ENCODE data around the gene DEPP1. TPM values are rescaled to one million over a fixed set of nuclear protein-coding genes. Genes with fewer than 3 reads are reported as not detected.

Gene DEPP1
- total and polyA plus RNA-seq, 2 donors (not counting 1 experiment from before 2014, with no cell fraction given): not detected

DNA sequence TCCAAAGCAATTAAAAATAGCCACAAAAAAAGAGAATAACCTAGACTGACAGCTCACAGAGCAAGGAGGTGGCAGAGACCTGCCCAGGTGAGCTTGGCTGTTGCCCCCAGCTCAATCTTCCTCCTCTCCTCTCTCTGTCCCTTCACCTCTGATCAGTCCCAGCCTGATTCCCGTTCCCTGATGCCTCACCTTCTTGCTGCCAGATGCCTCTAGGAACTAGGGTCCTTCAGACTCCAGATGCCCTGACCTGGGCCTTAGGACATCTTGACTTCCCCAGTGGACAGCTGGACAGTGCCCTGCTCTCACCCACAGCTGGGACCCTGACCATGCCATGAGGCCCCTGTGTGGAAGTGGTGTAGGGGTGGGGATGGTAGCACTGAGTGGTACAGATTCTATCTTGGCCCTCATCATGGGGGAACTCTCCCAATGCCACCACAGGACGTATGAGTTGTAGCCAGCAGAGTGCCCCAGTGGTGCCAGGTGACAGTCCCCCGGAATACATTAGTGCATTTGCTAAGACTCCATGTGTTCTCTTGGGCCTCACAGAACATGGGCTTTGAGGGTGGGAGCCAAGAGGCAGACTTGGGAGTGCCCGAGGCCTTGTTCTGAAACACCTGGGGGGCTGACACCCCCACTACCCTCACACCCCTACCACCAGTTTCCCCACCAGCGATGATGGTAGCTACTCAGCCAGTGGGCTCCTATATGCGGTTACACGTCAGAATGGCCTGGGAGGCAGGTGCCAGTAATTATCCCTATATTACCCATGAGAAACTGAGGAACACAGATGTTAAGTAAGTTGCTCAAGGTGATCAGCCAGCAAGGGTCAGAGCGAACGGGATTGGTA is 2.0 kb downstream of the DEPP1 start:
- H4K20me1 ChIP-seq (ENCODE audit: control insufficient read depth, insufficient read depth, low read length, poor library complexity, severe bottlenecking): no peaks in the 10 kb centered on the region
- 77% methylated on average over 4 of the region's 9 CpGs for WGBS (ENCODE audit: insufficient coverage)

More for the DNA sequence above, 2.0 kb downstream of the DEPP1 start:
- DNase-seq: no peak
- no peak for ATAC-seq (ENCODE audit: low read depth)
- H3K4me1 ChIP-seq (ENCODE audit: control insufficient read depth in 2 of 2, insufficient read depth in 2 of 2, low read length in 2 of 2): peaks cover 20 to 37% of the 10 kb centered on the region in 2 donors
- H3K36me3 ChIP-seq (replicated peaks in 1 of 2; ENCODE audit: control extremely low read depth in 1 of 2, control insufficient read depth in 1 of 2, extremely low read depth in 1 of 2, insufficient read depth in 2 of 2, low read length in 1 of 2): no peaks in the 10 kb centered on the region
- no peaks in the 10 kb centered on the region for H3K9me3 Mint-ChIP-seq (ENCODE audit: insufficient read depth)
- intact Hi-C loops (cut with micrococcal nuclease): no loop called here
- H3K27me3 Mint-ChIP-seq: no peaks in the 10 kb centered on the region
- H3K27ac Mint-ChIP-seq: no peak overlapping the region
- peaks cover 0 to 9% (median 0%) of the 10 kb centered on the region in 4 experiments for H3K27me3 ChIP-seq (replicated peaks in 1 of 4; ENCODE audit: control extremely low read depth in 1 of 4, control insufficient read depth in 3 of 4, insufficient read depth in 4 of 4, low read length in 3 of 4)
- no peak overlapping the region for H3K4me2 ChIP-seq (replicated peaks; ENCODE audit: low read depth, low read length, poor library complexity, severe bottlenecking)
- no peaks in the 10 kb centered on the region for H3K9me3 ChIP-seq (ENCODE audit: control extremely low read depth in 1 of 3, control insufficient read depth in 2 of 3, insufficient read depth in 1 of 3, low read length in 2 of 3)
- H3K79me2 ChIP-seq (ENCODE audit: control insufficient read depth, insufficient read depth, low read length): no peaks in the 10 kb centered on the region
- ChIA-PET CTCF (interaction anchor here (0.7 to 9.0 kb wide), 6 partner anchors 8 to 44 kb away, joined by 3 to 93 read pairs (median 3); no protein-coding TSS in a partner anchor), POLR2A (no interaction called here)
- no peak overlapping the region for H3K4me3 ChIP-seq (ENCODE audit: control extremely low read depth in 1 of 5, extremely low read depth in 1 of 5, insufficient read depth in 1 of 5, low read depth in 2 of 5, low read length in 4 of 5)
- no peak overlapping the region for H2AFZ ChIP-seq (ENCODE audit: insufficient read depth, low read depth, low read length, poor library complexity, severe bottlenecking)
- TF ChIP-seq, protein P1, sequence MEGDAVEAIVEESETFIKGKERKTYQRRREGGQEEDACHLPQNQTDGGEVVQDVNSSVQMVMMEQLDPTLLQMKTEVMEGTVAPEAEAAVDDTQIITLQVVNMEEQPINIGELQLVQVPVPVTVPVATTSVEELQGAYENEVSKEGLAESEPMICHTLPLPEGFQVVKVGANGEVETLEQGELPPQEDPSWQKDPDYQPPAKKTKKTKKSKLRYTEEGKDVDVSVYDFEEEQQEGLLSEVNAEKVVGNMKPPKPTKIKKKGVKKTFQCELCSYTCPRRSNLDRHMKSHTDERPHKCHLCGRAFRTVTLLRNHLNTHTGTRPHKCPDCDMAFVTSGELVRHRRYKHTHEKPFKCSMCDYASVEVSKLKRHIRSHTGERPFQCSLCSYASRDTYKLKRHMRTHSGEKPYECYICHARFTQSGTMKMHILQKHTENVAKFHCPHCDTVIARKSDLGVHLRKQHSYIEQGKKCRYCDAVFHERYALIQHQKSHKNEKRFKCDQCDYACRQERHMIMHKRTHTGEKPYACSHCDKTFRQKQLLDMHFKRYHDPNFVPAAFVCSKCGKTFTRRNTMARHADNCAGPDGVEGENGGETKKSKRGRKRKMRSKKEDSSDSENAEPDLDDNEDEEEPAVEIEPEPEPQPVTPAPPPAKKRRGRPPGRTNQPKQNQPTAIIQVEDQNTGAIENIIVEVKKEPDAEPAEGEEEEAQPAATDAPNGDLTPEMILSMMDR (IDR thresholded peaks at IDR 0.05): no peak
- no peak for TF ChIP-seq EZH2 (IDR thresholded peaks at IDR 0.05; ENCODE audit: borderline replicate concordance, insufficient read depth, low read depth, low read length, poor library complexity, severe bottlenecking)
- peaks cover 27% of the 10 kb centered on the region for H3K4me1 Mint-ChIP-seq
- no peak overlapping the region for H3K4me3 Mint-ChIP-seq
- H3K27ac ChIP-seq (ENCODE audit: low read length in 2 of 2): no peak overlapping the region
- H3K9ac ChIP-seq (ENCODE audit: low read length): no peak overlapping the region
